ENCODE results near the gene IQSEC3. TPM values are rescaled to one million over a fixed set of nuclear protein-coding genes. Genes with fewer than 3 reads are reported as not detected.

Gene IQSEC3
- total RNA-seq, 2 experiments from 2014 or later: 0.86 to 1.0 TPM

GRCh38 chr12:168763-169525, 102.4 kb downstream of the IQSEC3 start:
- Mint-ChIP-seq H3K27me3 (ENCODE audit: low read depth) (peaks cover 5% of the 10 kb centered on the region), H3K9me3 (no peaks in the 10 kb centered on the region), H3K27ac (no peak overlapping the region), H3K4me3 (no peak overlapping the region), H3K36me3 (ENCODE audit: low read depth) (no peaks in the 10 kb centered on the region), H3K4me1 (ENCODE audit: low read depth) (peaks cover 13% of the 10 kb centered on the region)
- CTCF ChIA-PET: no interaction called here
- DNase-seq: no peak
- intact Hi-C loops (cut with micrococcal nuclease): no loop called here

GRCh38 chr12:169528-170370, 103.2 kb downstream of the IQSEC3 start:
- intact Hi-C loops (cut with micrococcal nuclease): no loop called here
- H3K4me1 Mint-ChIP-seq (ENCODE audit: low read depth): peaks cover 13% of the 10 kb centered on the region
- no peaks in the 10 kb centered on the region for H3K9me3 Mint-ChIP-seq
- DNase-seq: no peak
- no peaks in the 10 kb centered on the region for H3K36me3 Mint-ChIP-seq (ENCODE audit: low read depth)
- H3K4me3 Mint-ChIP-seq: no peak overlapping the region
- no peak overlapping the region for H3K27ac Mint-ChIP-seq
- CTCF ChIA-PET: no interaction called here
- peaks cover 5% of the 10 kb centered on the region for H3K27me3 Mint-ChIP-seq (ENCODE audit: low read depth)

- intact Hi-C loops (cut with micrococcal nuclease): no loop called here
- Mint-ChIP-seq H3K9me3 (no peaks in the 10 kb centered on the region), H3K27ac (no peak overlapping the region), H3K4me3 (no peak overlapping the region), H3K27me3 (ENCODE audit: low read depth) (peaks cover 5% of the 10 kb centered on the region), H3K4me1 (ENCODE audit: low read depth) (peaks cover 13% of the 10 kb centered on the region), H3K36me3 (ENCODE audit: low read depth) (no peaks in the 10 kb centered on the region)
- no peak for DNase-seq
- CTCF ChIA-PET: interaction anchor here (1.3 kb wide), 1 partner anchor 49 kb away, joined by 3 read pairs; no protein-coding TSS in a partner anchor
These were observed 104.0 kb downstream of the IQSEC3 start for GRCh38 chr12:170371-171225.

GRCh38 chr12:171276-171675, 104.7 kb downstream of the IQSEC3 start:
- peaks cover 13% of the 10 kb centered on the region for H3K4me1 Mint-ChIP-seq (ENCODE audit: low read depth)
- H3K9me3 Mint-ChIP-seq: no peaks in the 10 kb centered on the region
- no peaks in the 10 kb centered on the region for H3K36me3 Mint-ChIP-seq (ENCODE audit: low read depth)
- H3K4me3 Mint-ChIP-seq: no peak overlapping the region
- no peak overlapping the region for H3K27ac Mint-ChIP-seq
- CTCF ChIA-PET: interaction anchor here (1.3 kb wide), 1 partner anchor 48 kb away, joined by 3 read pairs; no protein-coding TSS in a partner anchor
- H3K27me3 Mint-ChIP-seq (ENCODE audit: low read depth): peaks cover 5% of the 10 kb centered on the region
- intact Hi-C loops (cut with micrococcal nuclease): no loop called here
- DNase-seq: no peak

GRCh38 chr12:171743-172676, 105.4 kb downstream of the IQSEC3 start:
- DNase-seq: no peak
- Mint-ChIP-seq H3K4me3 (no peak overlapping the region), H3K27me3 (ENCODE audit: low read depth) (peaks cover 5% of the 10 kb centered on the region), H3K4me1 (ENCODE audit: low read depth) (peaks cover 13% of the 10 kb centered on the region), H3K36me3 (ENCODE audit: low read depth) (no peaks in the 10 kb centered on the region), H3K9me3 (no peaks in the 10 kb centered on the region), H3K27ac (no peak overlapping the region)
- CTCF ChIA-PET: interaction anchor here (1.3 kb wide), 1 partner anchor 48 kb away, joined by 3 read pairs; no protein-coding TSS in a partner anchor
- intact Hi-C loops (cut with micrococcal nuclease): no loop called here

GRCh38 chr12:172732-173161, 106.2 kb downstream of the IQSEC3 start:
- intact Hi-C loops (cut with micrococcal nuclease): no loop called here
- CTCF ChIA-PET: no interaction called here
- no peaks in the 10 kb centered on the region for H3K36me3 Mint-ChIP-seq (ENCODE audit: low read depth)
- no peak overlapping the region for H3K4me3 Mint-ChIP-seq
- H3K9me3 Mint-ChIP-seq: no peaks in the 10 kb centered on the region
- DNase-seq: no peak
- H3K27me3 Mint-ChIP-seq (ENCODE audit: low read depth): peaks cover 5% of the 10 kb centered on the region
- no peak overlapping the region for H3K27ac Mint-ChIP-seq
- peaks cover 13% of the 10 kb centered on the region for H3K4me1 Mint-ChIP-seq (ENCODE audit: low read depth)

- H3K4me3 Mint-ChIP-seq: no peak overlapping the region
These were observed 107.6 kb downstream of the IQSEC3 start for GRCh38 chr12:174124-174523.

GRCh38 chr12:174596-174995, 108.0 kb downstream of the IQSEC3 start:
- CTCF ChIA-PET: no interaction called here
- no peak overlapping the region for H3K4me3 Mint-ChIP-seq
- intact Hi-C loops (cut with micrococcal nuclease): no loop called here
- no peak for DNase-seq
- peaks cover 5% of the 10 kb centered on the region for H3K27me3 Mint-ChIP-seq (ENCODE audit: low read depth)
- H3K36me3 Mint-ChIP-seq (ENCODE audit: low read depth): no peaks in the 10 kb centered on the region
- H3K9me3 Mint-ChIP-seq: no peaks in the 10 kb centered on the region
- H3K27ac Mint-ChIP-seq: no peak overlapping the region
- H3K4me1 Mint-ChIP-seq (ENCODE audit: low read depth): peaks cover 2% of the 10 kb centered on the region

More at GRCh38 chr12:174124-174523, 107.6 kb downstream of the IQSEC3 start:
- H3K4me1 Mint-ChIP-seq (ENCODE audit: low read depth): peaks cover 7% of the 10 kb centered on the region
- no peaks in the 10 kb centered on the region for H3K36me3 Mint-ChIP-seq (ENCODE audit: low read depth)
- CTCF ChIA-PET: no interaction called here
- no peak for DNase-seq
- H3K27me3 Mint-ChIP-seq (ENCODE audit: low read depth): peaks cover 5% of the 10 kb centered on the region
- no peak overlapping the region for H3K27ac Mint-ChIP-seq
- intact Hi-C loops (cut with micrococcal nuclease): no loop called here
- H3K9me3 Mint-ChIP-seq: no peaks in the 10 kb centered on the region

GRCh38 chr12:175250-175649, 108.7 kb downstream of the IQSEC3 start:
- Mint-ChIP-seq H3K9me3 (no peaks in the 10 kb centered on the region), H3K4me1 (ENCODE audit: low read depth) (no peaks in the 10 kb centered on the region), H3K27me3 (ENCODE audit: low read depth) (peaks cover 5% of the 10 kb centered on the region), H3K4me3 (no peak overlapping the region), H3K27ac (no peak overlapping the region), H3K36me3 (ENCODE audit: low read depth) (no peaks in the 10 kb centered on the region)
- CTCF ChIA-PET: no interaction called here
- DNase-seq: no peak
- intact Hi-C loops (cut with micrococcal nuclease): no loop called here

GRCh38 chr12:175759-176158, 109.2 kb downstream of the IQSEC3 start:
- H3K36me3 Mint-ChIP-seq (ENCODE audit: low read depth): no peaks in the 10 kb centered on the region

GRCh38 chr12:176321-177181, 110.0 kb downstream of the IQSEC3 start:
- DNase-seq: no peak
- CTCF ChIA-PET: no interaction called here
- intact Hi-C loops (cut with micrococcal nuclease): no loop called here
- H3K9me3 Mint-ChIP-seq: no peaks in the 10 kb centered on the region
- H3K4me1 Mint-ChIP-seq (ENCODE audit: low read depth): no peaks in the 10 kb centered on the region
- H3K27ac Mint-ChIP-seq: no peak overlapping the region
- no peaks in the 10 kb centered on the region for H3K36me3 Mint-ChIP-seq (ENCODE audit: low read depth)
- peaks cover 5% of the 10 kb centered on the region for H3K27me3 Mint-ChIP-seq (ENCODE audit: low read depth)
- no peak overlapping the region for H3K4me3 Mint-ChIP-seq

More at GRCh38 chr12:175759-176158, 109.2 kb downstream of the IQSEC3 start:
- Mint-ChIP-seq H3K4me3 (no peak overlapping the region), H3K27me3 (ENCODE audit: low read depth) (peaks cover 5% of the 10 kb centered on the region), H3K4me1 (ENCODE audit: low read depth) (no peaks in the 10 kb centered on the region), H3K9me3 (no peaks in the 10 kb centered on the region), H3K27ac (no peak overlapping the region)
- DNase-seq: no peak
- CTCF ChIA-PET: no interaction called here
- intact Hi-C loops (cut with micrococcal nuclease): no loop called here
